Ovary (tissue), 3 donors: ENCODE results near the gene ABCF1.

ENCODE experiments used
- CTCF ChIP-seq, 3 donors: fragments of 450-650 bp in 2 of 3; fragments of 200-600 bp in 1 of 3; IDR thresholded peaks; one replicate each; pipeline versions ENCODE4 v1.5.1 to v1.8.0; 2016 to 2022; ENCODE audit warnings: antibody characterized with exemption in 3 of 3, mild to moderate bottlenecking in 1 of 3
- EP300 ChIP-seq: sonication (generic); formaldehyde crosslinking; IDR thresholded peaks from one replicate; pipeline ENCODE4 v1.6.1; 2017; ENCODE audit warnings: antibody characterized with exemption
- POLR2A ChIP-seq: fragments of 450-650 bp; IDR thresholded peaks from one replicate; pipeline ENCODE4 v1.6.1; 2017; ENCODE audit warnings: antibody characterized with exemption, mild to moderate bottlenecking, moderate library complexity
- donor health status: DM: no; HTN: no; CAD: no.

GRCh38 chr6:30610065-30610464 is 38.8 kb downstream of the ABCF1 start:
- TF ChIP-seq POLR2A (no peak), CTCF (IDR thresholded peaks at IDR 0.05) (no peak), EP300 (no peak)
